Measurements from ENCODE around the gene RELN.
"Not testable (repeated sequence)": the region's sequence is repeated elsewhere in the genome, so short reads cannot be mapped to it uniquely, and the experiment has no call there.

Gene RELN

DNA sequence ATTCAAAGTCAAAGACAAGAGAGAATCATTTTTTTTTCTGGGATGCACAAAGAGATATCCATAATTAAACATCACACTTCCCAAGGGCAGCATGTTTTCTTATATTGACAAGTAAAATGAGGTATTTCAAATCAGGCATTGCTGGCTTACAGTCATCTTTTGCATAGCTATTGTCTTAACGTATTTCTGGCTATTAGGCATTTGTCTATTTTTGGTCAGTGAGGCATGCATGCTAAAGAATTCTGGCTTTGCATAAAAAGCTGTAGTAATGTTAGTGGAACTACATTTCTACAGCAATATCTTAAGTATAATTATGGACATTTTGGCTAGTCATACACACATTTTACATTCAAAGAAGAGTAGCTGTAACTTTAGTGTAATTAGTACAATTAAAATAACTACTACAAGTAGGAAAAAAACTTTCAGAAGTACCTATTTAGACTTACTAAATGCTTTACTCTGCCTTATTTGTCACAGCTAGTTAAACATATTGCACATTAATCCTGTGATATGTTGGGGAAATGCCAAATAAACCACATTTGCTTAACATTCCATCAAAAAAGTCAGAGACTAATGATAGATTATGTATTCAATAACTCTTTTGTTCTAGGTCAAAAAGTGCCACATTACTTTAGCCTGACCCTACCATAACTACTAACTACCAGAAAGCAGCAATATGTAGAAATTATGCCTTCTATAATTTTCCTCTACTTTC is 76.4 kb downstream of the RELN start:
- TF ChIP-seq, protein P1, sequence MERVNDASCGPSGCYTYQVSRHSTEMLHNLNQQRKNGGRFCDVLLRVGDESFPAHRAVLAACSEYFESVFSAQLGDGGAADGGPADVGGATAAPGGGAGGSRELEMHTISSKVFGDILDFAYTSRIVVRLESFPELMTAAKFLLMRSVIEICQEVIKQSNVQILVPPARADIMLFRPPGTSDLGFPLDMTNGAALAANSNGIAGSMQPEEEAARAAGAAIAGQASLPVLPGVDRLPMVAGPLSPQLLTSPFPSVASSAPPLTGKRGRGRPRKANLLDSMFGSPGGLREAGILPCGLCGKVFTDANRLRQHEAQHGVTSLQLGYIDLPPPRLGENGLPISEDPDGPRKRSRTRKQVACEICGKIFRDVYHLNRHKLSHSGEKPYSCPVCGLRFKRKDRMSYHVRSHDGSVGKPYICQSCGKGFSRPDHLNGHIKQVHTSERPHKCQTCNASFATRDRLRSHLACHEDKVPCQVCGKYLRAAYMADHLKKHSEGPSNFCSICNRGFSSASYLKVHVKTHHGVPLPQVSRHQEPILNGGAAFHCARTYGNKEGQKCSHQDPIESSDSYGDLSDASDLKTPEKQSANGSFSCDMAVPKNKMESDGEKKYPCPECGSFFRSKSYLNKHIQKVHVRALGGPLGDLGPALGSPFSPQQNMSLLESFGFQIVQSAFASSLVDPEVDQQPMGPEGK (CRISPR knock-in tag; IDR thresholded peaks at IDR 0.05; ENCODE audit: borderline replicate concordance): no peak
- TF ChIP-seq BACH2 (CRISPR knock-in tag; IDR thresholded peaks at IDR 0.05; ENCODE audit: borderline replicate concordance) (no peak), ZNF8 (CRISPR knock-in tag; IDR thresholded peaks at IDR 0.05) (no peak), CREB5 (CRISPR knock-in tag; IDR thresholded peaks at IDR 0.05; ENCODE audit: low read depth) (no peak), ZNF565 (CRISPR knock-in tag; conservative IDR thresholded peaks at IDR 0.05; ENCODE audit: low read depth) (no peak), SNAI2 (CRISPR knock-in tag; IDR thresholded peaks at IDR 0.05) (no peak), TOX (CRISPR knock-in tag; IDR thresholded peaks at IDR 0.05; ENCODE audit: borderline replicate concordance) (no peak), ZNF70 (CRISPR knock-in tag; IDR thresholded peaks at IDR 0.05) (no peak), GLIS3 (CRISPR knock-in tag; IDR thresholded peaks at IDR 0.05) (no peak), ESRRG (CRISPR knock-in tag; IDR thresholded peaks at IDR 0.05) (no peak), TCF4 (CRISPR knock-in tag; IDR thresholded peaks at IDR 0.05; ENCODE audit: borderline replicate concordance) (no peak), POU6F1 (CRISPR knock-in tag; IDR thresholded peaks at IDR 0.05; ENCODE audit: borderline replicate concordance, low read depth) (no peak)
- TF ChIP-seq, protein P2, sequence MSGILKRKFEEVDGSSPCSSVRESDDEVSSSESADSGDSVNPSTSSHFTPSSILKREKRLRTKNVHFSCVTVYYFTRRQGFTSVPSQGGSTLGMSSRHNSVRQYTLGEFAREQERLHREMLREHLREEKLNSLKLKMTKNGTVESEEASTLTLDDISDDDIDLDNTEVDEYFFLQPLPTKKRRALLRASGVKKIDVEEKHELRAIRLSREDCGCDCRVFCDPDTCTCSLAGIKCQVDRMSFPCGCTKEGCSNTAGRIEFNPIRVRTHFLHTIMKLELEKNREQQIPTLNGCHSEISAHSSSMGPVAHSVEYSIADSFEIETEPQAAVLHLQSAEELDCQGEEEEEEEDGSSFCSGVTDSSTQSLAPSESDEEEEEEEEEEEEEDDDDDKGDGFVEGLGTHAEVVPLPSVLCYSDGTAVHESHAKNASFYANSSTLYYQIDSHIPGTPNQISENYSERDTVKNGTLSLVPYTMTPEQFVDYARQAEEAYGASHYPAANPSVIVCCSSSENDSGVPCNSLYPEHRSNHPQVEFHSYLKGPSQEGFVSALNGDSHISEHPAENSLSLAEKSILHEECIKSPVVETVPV (CRISPR knock-in tag; IDR thresholded peaks at IDR 0.05): no peak
- ATAC-seq: no peak

DNA sequence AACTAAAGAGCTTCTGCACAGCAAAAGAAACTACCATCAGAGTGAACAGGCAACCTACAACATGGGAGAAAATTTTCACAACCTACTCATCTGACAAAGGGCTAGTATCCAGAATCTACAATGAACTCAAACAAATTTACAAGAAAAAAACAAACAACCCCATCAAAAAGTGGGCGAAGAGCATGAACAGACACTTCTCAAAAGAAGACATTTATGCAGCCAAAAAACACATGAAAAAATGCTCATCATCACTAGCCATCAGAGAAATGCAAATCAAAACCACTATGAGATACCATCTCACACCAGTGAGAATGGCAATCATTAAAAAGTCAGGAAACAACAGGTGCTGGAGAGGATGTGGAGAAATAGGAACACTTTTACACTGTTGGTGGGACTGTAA is 78.4 kb downstream of the RELN start:
- ATAC-seq: not testable (repeated sequence)

- no peak for ATAC-seq
- TF ChIP-seq, protein P2 (CRISPR knock-in tag; IDR thresholded peaks at IDR 0.05): no peak
- TF ChIP-seq ARNTL (CRISPR knock-in tag; IDR thresholded peaks at IDR 0.05; ENCODE audit: borderline replicate concordance, low read depth) (no peak), GLIS3 (CRISPR knock-in tag; IDR thresholded peaks at IDR 0.05) (no peak), BACH2 (CRISPR knock-in tag; IDR thresholded peaks at IDR 0.05; ENCODE audit: borderline replicate concordance) (no peak), ZNF70 (CRISPR knock-in tag; IDR thresholded peaks at IDR 0.05) (no peak), ZFP3 (CRISPR knock-in tag; IDR thresholded peaks at IDR 0.05) (no peak), ZNF565 (CRISPR knock-in tag; conservative IDR thresholded peaks at IDR 0.05; ENCODE audit: low read depth) (no peak), ESRRG (CRISPR knock-in tag; IDR thresholded peaks at IDR 0.05) (no peak), OSR1 (CRISPR knock-in tag; IDR thresholded peaks at IDR 0.05) (no peak), RARB (CRISPR knock-in tag; IDR thresholded peaks at IDR 0.05) (no peak), ISL1 (CRISPR knock-in tag; IDR thresholded peaks at IDR 0.05) (no peak), SNAI2 (CRISPR knock-in tag; IDR thresholded peaks at IDR 0.05) (no peak), ZC3H10 (CRISPR knock-in tag; IDR thresholded peaks at IDR 0.05) (no peak), PPARA (CRISPR knock-in tag; IDR thresholded peaks at IDR 0.05; ENCODE audit: borderline replicate concordance) (no peak), POU6F1 (CRISPR knock-in tag; IDR thresholded peaks at IDR 0.05; ENCODE audit: borderline replicate concordance, low read depth) (no peak)
- TF ChIP-seq, protein P3, sequence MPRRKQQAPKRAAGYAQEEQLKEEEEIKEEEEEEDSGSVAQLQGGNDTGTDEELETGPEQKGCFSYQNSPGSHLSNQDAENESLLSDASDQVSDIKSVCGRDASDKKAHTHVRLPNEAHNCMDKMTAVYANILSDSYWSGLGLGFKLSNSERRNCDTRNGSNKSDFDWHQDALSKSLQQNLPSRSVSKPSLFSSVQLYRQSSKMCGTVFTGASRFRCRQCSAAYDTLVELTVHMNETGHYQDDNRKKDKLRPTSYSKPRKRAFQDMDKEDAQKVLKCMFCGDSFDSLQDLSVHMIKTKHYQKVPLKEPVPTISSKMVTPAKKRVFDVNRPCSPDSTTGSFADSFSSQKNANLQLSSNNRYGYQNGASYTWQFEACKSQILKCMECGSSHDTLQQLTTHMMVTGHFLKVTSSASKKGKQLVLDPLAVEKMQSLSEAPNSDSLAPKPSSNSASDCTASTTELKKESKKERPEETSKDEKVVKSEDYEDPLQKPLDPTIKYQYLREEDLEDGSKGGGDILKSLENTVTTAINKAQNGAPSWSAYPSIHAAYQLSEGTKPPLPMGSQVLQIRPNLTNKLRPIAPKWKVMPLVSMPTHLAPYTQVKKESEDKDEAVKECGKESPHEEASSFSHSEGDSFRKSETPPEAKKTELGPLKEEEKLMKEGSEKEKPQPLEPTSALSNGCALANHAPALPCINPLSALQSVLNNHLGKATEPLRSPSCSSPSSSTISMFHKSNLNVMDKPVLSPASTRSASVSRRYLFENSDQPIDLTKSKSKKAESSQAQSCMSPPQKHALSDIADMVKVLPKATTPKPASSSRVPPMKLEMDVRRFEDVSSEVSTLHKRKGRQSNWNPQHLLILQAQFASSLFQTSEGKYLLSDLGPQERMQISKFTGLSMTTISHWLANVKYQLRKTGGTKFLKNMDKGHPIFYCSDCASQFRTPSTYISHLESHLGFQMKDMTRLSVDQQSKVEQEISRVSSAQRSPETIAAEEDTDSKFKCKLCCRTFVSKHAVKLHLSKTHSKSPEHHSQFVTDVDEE (CRISPR knock-in tag; IDR thresholded peaks at IDR 0.05): no peak
- TF ChIP-seq, protein P1 (CRISPR knock-in tag; IDR thresholded peaks at IDR 0.05; ENCODE audit: borderline replicate concordance): no peak
These were observed 83.5 kb downstream of the RELN start for GRCh38 chr7:103905997-103906396.

Data from SK-N-SH treated with all-trans-retinoic acid at 6 μM for 48 hours (cell line).